Osteocyte (in vitro differentiated cells): ENCODE results near the gene BRD3OS. TPM values are rescaled to one million over a fixed set of nuclear protein-coding genes. Genes with fewer than 3 reads are reported as not detected.

ENCODE experiments used
- DNase-seq: peaks from one replicate; pipeline ENCODE4 v3.0.0; 2021; ENCODE audit warnings: mixed read lengths; ENCODE audit not compliant: unreplicated experiment; ENCODE audit errors: extremely low spot score
- H3K27ac Mint-ChIP-seq: one replicate; pipeline ENCODE4 v1.8.0; 2021; ENCODE audit warnings: mild to moderate bottlenecking, mixed read lengths; ENCODE audit not compliant: unreplicated experiment
- H3K27me3 Mint-ChIP-seq: one replicate; pipeline ENCODE4 v1.8.0; 2021; ENCODE audit warnings: mixed read lengths; ENCODE audit not compliant: unreplicated experiment
- H3K36me3 Mint-ChIP-seq: one replicate; pipeline ENCODE4 v1.8.0; 2021; ENCODE audit warnings: mixed read lengths; ENCODE audit not compliant: unreplicated experiment
- H3K4me1 Mint-ChIP-seq: one replicate; pipeline ENCODE4 v1.8.0; 2021; ENCODE audit warnings: mixed read lengths; ENCODE audit not compliant: unreplicated experiment
- H3K4me3 Mint-ChIP-seq: one replicate; pipeline ENCODE4 v1.8.0; 2021; ENCODE audit warnings: mild to moderate bottlenecking, moderate library complexity, mixed read lengths; ENCODE audit not compliant: unreplicated experiment
- H3K9me3 Mint-ChIP-seq: one replicate; pipeline ENCODE4 v1.8.0; 2021; ENCODE audit warnings: mixed read lengths; ENCODE audit not compliant: unreplicated experiment
- CTCF ChIP-seq: fragments of 200-600 bp; sonication (generic); IDR thresholded peaks from 2 replicates; pipeline ENCODE4 v1.5.0; 2021; ENCODE audit warnings: antibody characterized with exemption, mild to moderate bottlenecking, moderate library complexity
- total RNA-seq: library from RNA; stranded (reverse); gene quantifications from 2 replicates; pipeline ENCODE4 v1.2.1, GENCODE V29; 2021

The BRD3OS gene
- total RNA-seq, 1 donor from 2014 or later: 19.9 TPM

GRCh38 chr9:133977421-133978201 lies 47.7 kb upstream of the BRD3OS start:
- Mint-ChIP-seq H3K27me3 (no peaks in the 10 kb centered on the region), H3K9me3 (no peaks in the 10 kb centered on the region), H3K36me3 (no peaks in the 10 kb centered on the region), H3K27ac (no peak overlapping the region), H3K4me3 (no peak overlapping the region), H3K4me1 (peaks cover 49% of the 10 kb centered on the region)
- no peak for DNase-seq
- no peak for TF ChIP-seq CTCF

GRCh38 chr9:133978226-133978898 lies 46.9 kb upstream of the BRD3OS start:
- H3K4me3 Mint-ChIP-seq: no peak overlapping the region
- H3K9me3 Mint-ChIP-seq: no peaks in the 10 kb centered on the region
- no peak overlapping the region for H3K27ac Mint-ChIP-seq
- TF ChIP-seq CTCF: no peak
- H3K4me1 Mint-ChIP-seq: peaks cover 52% of the 10 kb centered on the region
- DNase-seq: no peak
- no peaks in the 10 kb centered on the region for H3K27me3 Mint-ChIP-seq
- H3K36me3 Mint-ChIP-seq: no peaks in the 10 kb centered on the region

GRCh38 chr9:133978899-133979272 lies 46.4 kb upstream of the BRD3OS start:
- H3K4me3 Mint-ChIP-seq: no peak overlapping the region
- TF ChIP-seq CTCF: no peak
- H3K9me3 Mint-ChIP-seq: no peaks in the 10 kb centered on the region
- H3K27ac Mint-ChIP-seq: no peak overlapping the region
- H3K27me3 Mint-ChIP-seq: no peaks in the 10 kb centered on the region
- DNase-seq: no peak
- no peaks in the 10 kb centered on the region for H3K36me3 Mint-ChIP-seq
- peaks cover 49% of the 10 kb centered on the region for H3K4me1 Mint-ChIP-seq

GRCh38 chr9:133979273-133979920 lies 45.9 kb upstream of the BRD3OS start:
- peaks cover 49% of the 10 kb centered on the region for H3K4me1 Mint-ChIP-seq
- TF ChIP-seq CTCF: no peak
- no peaks in the 10 kb centered on the region for H3K9me3 Mint-ChIP-seq
- peak overlapping the region; percentile 34 for H3K4me3 Mint-ChIP-seq
- no peaks in the 10 kb centered on the region for H3K36me3 Mint-ChIP-seq
- H3K27me3 Mint-ChIP-seq: no peaks in the 10 kb centered on the region
- no peak for DNase-seq
- peak overlapping the region; percentile 35 for H3K27ac Mint-ChIP-seq
